GM19023 (cell line): ENCODE results near the gene GORASP2.
"Not testable (repeated sequence)": the region's sequence is repeated elsewhere in the genome, so short reads cannot be mapped to it uniquely, and the experiment has no call there.

Experiments used
- ATAC-seq: cut with Tn5 transposase; IDR thresholded peaks from one replicate; pipeline ENCODE4 v1.9.1; 2021; ENCODE audit warnings: mild to moderate bottlenecking, moderate library complexity; ENCODE audit not compliant: unreplicated experiment

The GORASP2 gene

GRCh38 chr2:170928824-170929685 lies at the start of gene GORASP2:
Gene GORASP2, plus strand, starts transcription at chr2:170929253. Its CDS starts 88 bp downstream, at chr2:170929341.
- peak; percentile 87 for ATAC-seq

GRCh38 chr2:170881840-170882239 lies 47.2 kb upstream of the GORASP2 start:
- ATAC-seq: no peak

- no peak for ATAC-seq
Measured at GRCh38 chr2:170882758-170883157, 46.3 kb upstream of the GORASP2 start.

- no peak for ATAC-seq
Measured at GRCh38 chr2:170883683-170884082, 45.4 kb upstream of the GORASP2 start.

GRCh38 chr2:170885130-170885791 lies 43.8 kb upstream of the GORASP2 start:
- ATAC-seq: no peak

- ATAC-seq: no peak
Measured at GRCh38 chr2:170886386-170886785, 42.7 kb upstream of the GORASP2 start.

- no peak for ATAC-seq
Measured at GRCh38 chr2:170887496-170887895, 41.6 kb upstream of the GORASP2 start.

- ATAC-seq: no peak
Measured at GRCh38 chr2:170887896-170888295, 41.2 kb upstream of the GORASP2 start.

GRCh38 chr2:170891893-170892292 lies 37.2 kb upstream of the GORASP2 start:
- no peak for ATAC-seq

- ATAC-seq: no peak
Measured at GRCh38 chr2:170892391-170892951, 36.6 kb upstream of the GORASP2 start.

- no peak for ATAC-seq
Measured at GRCh38 chr2:170895023-170895757, 33.9 kb upstream of the GORASP2 start.

GRCh38 chr2:170896622-170897021 lies 32.4 kb upstream of the GORASP2 start:
- no peak for ATAC-seq

GRCh38 chr2:170897108-170897507 lies 31.9 kb upstream of the GORASP2 start:
- no peak for ATAC-seq

GRCh38 chr2:170905864-170906263 lies 23.2 kb upstream of the GORASP2 start:
- no peak for ATAC-seq

- no peak for ATAC-seq
Measured at GRCh38 chr2:170911314-170911889, 17.7 kb upstream of the GORASP2 start.

- ATAC-seq: not testable (repeated sequence)
Measured at GRCh38 chr2:170914994-170915666, 13.9 kb upstream of the GORASP2 start.

GRCh38 chr2:170917219-170917913 lies 11.7 kb upstream of the GORASP2 start:
- no peak for ATAC-seq

GRCh38 chr2:170917957-170918356 lies 11.1 kb upstream of the GORASP2 start:
- no peak for ATAC-seq

- ATAC-seq: not testable (repeated sequence)
Measured at GRCh38 chr2:170921873-170922272, 7.2 kb upstream of the GORASP2 start.
